ENCODE measurements around the gene PUSL1.

Gene PUSL1

GRCh38 chr1:1307261-1307922, 1.0 kb upstream of the PUSL1 start (continued):
- TF ChIP-seq, protein P1, sequence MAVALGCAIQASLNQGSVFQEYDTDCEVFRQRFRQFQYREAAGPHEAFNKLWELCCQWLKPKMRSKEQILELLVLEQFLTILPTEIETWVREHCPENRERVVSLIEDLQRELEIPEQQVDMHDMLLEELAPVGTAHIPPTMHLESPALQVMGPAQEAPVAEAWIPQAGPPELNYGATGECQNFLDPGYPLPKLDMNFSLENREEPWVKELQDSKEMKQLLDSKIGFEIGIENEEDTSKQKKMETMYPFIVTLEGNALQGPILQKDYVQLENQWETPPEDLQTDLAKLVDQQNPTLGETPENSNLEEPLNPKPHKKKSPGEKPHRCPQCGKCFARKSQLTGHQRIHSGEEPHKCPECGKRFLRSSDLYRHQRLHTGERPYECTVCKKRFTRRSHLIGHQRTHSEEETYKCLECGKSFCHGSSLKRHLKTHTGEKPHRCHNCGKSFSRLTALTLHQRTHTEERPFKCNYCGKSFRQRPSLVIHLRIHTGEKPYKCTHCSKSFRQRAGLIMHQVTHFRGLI (tag by site-specific recombination; IDR thresholded peaks at IDR 0.05): no peak
- TF ChIP-seq EGR2 (tag by site-specific recombination; IDR thresholded peaks at IDR 0.05; ENCODE audit: low read depth): peak; percentile 87
- TF ChIP-seq ZNF621 (tag by site-specific recombination; IDR thresholded peaks at IDR 0.05): no peak
- TF ChIP-seq ELK4 (IDR thresholded peaks at IDR 0.05; ENCODE audit: borderline replicate concordance, low read depth, low read length): no peak
- TF ChIP-seq KLF17 (tag by site-specific recombination; IDR thresholded peaks at IDR 0.05): no peak
- TF ChIP-seq ZFHX2 (tag by site-specific recombination; conservative IDR thresholded peaks at IDR 0.05): peak; percentile 95
- TF ChIP-seq KLF10 (tag by site-specific recombination; IDR thresholded peaks at IDR 0.05): no peak
- TF ChIP-seq HIC1 (tag by site-specific recombination; IDR thresholded peaks at IDR 0.05): peak; percentile 83
- peak; percentile 54 for TF ChIP-seq SP3 (tag by site-specific recombination; IDR thresholded peaks at IDR 0.05)
- TF ChIP-seq ZNF366 (tag by site-specific recombination; conservative IDR thresholded peaks at IDR 0.05): no peak
- peak; percentile 45; the same call in 1 of the 2 replicates for TF ChIP-seq KLF8 (tag by site-specific recombination; IDR thresholded peaks at IDR 0.05)
- TF ChIP-seq, protein P2, sequence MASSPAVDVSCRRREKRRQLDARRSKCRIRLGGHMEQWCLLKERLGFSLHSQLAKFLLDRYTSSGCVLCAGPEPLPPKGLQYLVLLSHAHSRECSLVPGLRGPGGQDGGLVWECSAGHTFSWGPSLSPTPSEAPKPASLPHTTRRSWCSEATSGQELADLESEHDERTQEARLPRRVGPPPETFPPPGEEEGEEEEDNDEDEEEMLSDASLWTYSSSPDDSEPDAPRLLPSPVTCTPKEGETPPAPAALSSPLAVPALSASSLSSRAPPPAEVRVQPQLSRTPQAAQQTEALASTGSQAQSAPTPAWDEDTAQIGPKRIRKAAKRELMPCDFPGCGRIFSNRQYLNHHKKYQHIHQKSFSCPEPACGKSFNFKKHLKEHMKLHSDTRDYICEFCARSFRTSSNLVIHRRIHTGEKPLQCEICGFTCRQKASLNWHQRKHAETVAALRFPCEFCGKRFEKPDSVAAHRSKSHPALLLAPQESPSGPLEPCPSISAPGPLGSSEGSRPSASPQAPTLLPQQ (tag by site-specific recombination; IDR thresholded peaks at IDR 0.05): no peak
- no peak for TF ChIP-seq ZNF623 (tag by site-specific recombination; IDR thresholded peaks at IDR 0.05)
- TF ChIP-seq ZNF792 (tag by site-specific recombination; IDR thresholded peaks at IDR 0.05): no peak
- TF ChIP-seq YY1 (tag by site-specific recombination; IDR thresholded peaks at IDR 0.05): 0 out of 2 replicates have a peak, but pooled peaks have one; percentile 15
- peak; percentile 52 for TF ChIP-seq SP2 (tag by site-specific recombination; IDR thresholded peaks at IDR 0.05)
- 0 out of 2 replicates have a peak, but pooled peaks have one; percentile 26 for TF ChIP-seq KLF16 (tag by site-specific recombination; IDR thresholded peaks at IDR 0.05)
- TF ChIP-seq KLF7 (tag by site-specific recombination; IDR thresholded peaks at IDR 0.05; ENCODE audit: borderline replicate concordance): peak; percentile 43; the same call in 1 of the 2 replicates
- TF ChIP-seq ZNF148 (tag by site-specific recombination; IDR thresholded peaks at IDR 0.05; ENCODE audit: borderline replicate concordance): no peak
- TF ChIP-seq ZBTB8A (tag by site-specific recombination; IDR thresholded peaks at IDR 0.05): peak; percentile 19; the same call in 1 of the 2 replicates
- TF ChIP-seq ZNF19 (tag by site-specific recombination; IDR thresholded peaks at IDR 0.05; ENCODE audit: low read depth): no peak
- TF ChIP-seq ZEB2 (tag by site-specific recombination; IDR thresholded peaks at IDR 0.05): no peak; the same call in 1 of the 2 replicates
- TF ChIP-seq WT1 (tag by site-specific recombination; IDR thresholded peaks at IDR 0.05): no peak
- 0 out of 2 replicates have a peak, but pooled peaks have one; percentile 17 for TF ChIP-seq ZBTB7A (tag by site-specific recombination; IDR thresholded peaks at IDR 0.05; ENCODE audit: low read depth)

Data from HEK293 (cell line).